Daoy (cell line): Measurements from ENCODE around the gene KRTAP5-2. TPM values are rescaled to one million over a fixed set of nuclear protein-coding genes. Genes with fewer than 3 reads are reported as not detected.
"Not testable (repeated sequence)": the region's sequence is repeated elsewhere in the genome, so short reads cannot be mapped to it uniquely, and the experiment has no call there.

Experiments used
- DNase-seq: peaks from one replicate; pipeline ENCODE4 v3.0.0-alpha.2; 2015; ENCODE audit warnings: low read depth
- total RNA-seq: library from RNA; depleted of rRNA; stranded (reverse); fragments of >200 nt; shearing (Covaris generic); gene quantifications from 2 replicates; pipeline ENCODE4 v1.2.3, GENCODE V29; 2014

Gene KRTAP5-2
- total RNA-seq, 1 experiment from 2014 or later, result not detected

GRCh38 chr11:1589996-1590395 lies 8.1 kb downstream of the KRTAP5-2 start:
- DNase-seq, result no peak

- DNase-seq, result not testable (repeated sequence)
These were observed 8.7 kb downstream of the KRTAP5-2 start for GRCh38 chr11:1589191-1589963.

- no peak for DNase-seq
These were observed 11.4 kb downstream of the KRTAP5-2 start for GRCh38 chr11:1586699-1587098.

- not testable (repeated sequence) for DNase-seq
These were observed 13.3 kb downstream of the KRTAP5-2 start, which contains the start of gene KRTAP5-1 for GRCh38 chr11:1584661-1585370. Gene KRTAP5-1 (minus strand): TSS chr11:1585283. CDS start chr11:1585249, 34 bp downstream.

- DNase-seq, result not testable (repeated sequence)
These were observed 15.2 kb downstream of the KRTAP5-2 start for GRCh38 chr11:1582909-1583308.

- no peak for DNase-seq
These were observed 16.1 kb downstream of the KRTAP5-2 start for GRCh38 chr11:1581976-1582375.

GRCh38 chr11:1576825-1577224 lies 21.3 kb downstream of the KRTAP5-2 start:
- DNase-seq, result no peak

GRCh38 chr11:1575756-1576155 lies 22.3 kb downstream of the KRTAP5-2 start:
- not testable (repeated sequence) for DNase-seq

- DNase-seq, result no peak
These were observed 23.2 kb downstream of the KRTAP5-2 start for GRCh38 chr11:1574933-1575242.

GRCh38 chr11:1574238-1574932 lies 23.7 kb downstream of the KRTAP5-2 start:
- DNase-seq, result peak; percentile 60

- peak; percentile 38 for DNase-seq
These were observed 24.2 kb downstream of the KRTAP5-2 start for GRCh38 chr11:1573903-1574237.

- peak; percentile 29 for DNase-seq
These were observed 24.8 kb downstream of the KRTAP5-2 start for GRCh38 chr11:1573077-1573902.

- peak; percentile 91 for DNase-seq
These were observed 25.7 kb downstream of the KRTAP5-2 start, which contains the start of gene DUSP8 for GRCh38 chr11:1572197-1573076. Gene DUSP8 (minus strand): TSS chr11:1572271. CDS start chr11:1565826, 6,445 bp downstream.

GRCh38 chr11:1571760-1572196 lies 26.3 kb downstream of the KRTAP5-2 start:
- no peak for DNase-seq

- peak; percentile 34 for DNase-seq
These were observed 27.0 kb downstream of the KRTAP5-2 start for GRCh38 chr11:1570896-1571759.

- no peak for DNase-seq
These were observed 27.6 kb downstream of the KRTAP5-2 start for GRCh38 chr11:1570531-1570895.

GRCh38 chr11:1570001-1570453 lies 28.1 kb downstream of the KRTAP5-2 start:
- no peak for DNase-seq

- no peak for DNase-seq
These were observed 28.8 kb downstream of the KRTAP5-2 start for GRCh38 chr11:1569251-1569780.

- DNase-seq, result no peak
These were observed 29.6 kb downstream of the KRTAP5-2 start for GRCh38 chr11:1568441-1568911.
